Gastroesophageal sphincter (tissue), 4 donors: ENCODE data around the gene PHC2. TPM values are rescaled to one million over a fixed set of nuclear protein-coding genes. Genes with fewer than 3 reads are reported as not detected.

Experiments used
- ATAC-seq: fragments of 150-250 bp; one replicate; pipeline ENCODE4 v1.9.1; 2016; ENCODE audit warnings: mild to moderate bottlenecking, moderate library complexity
- H3K27ac ChIP-seq, 4 donors: fragments of 200-600 bp; sonication (generic) in 3 of 4; 1 replicate in 3 of 4; 2 replicates in 1 of 4; pipeline ENCODE4 v1.5.1; 2016 to 2019
- H3K27me3 ChIP-seq: fragments of 200-600 bp; sonication (generic); one replicate; pipeline ENCODE4 v1.5.1; 2019
- H3K36me3 ChIP-seq, 2 donors: fragments of 200-600 bp; sonication (generic); one replicate each; pipeline ENCODE4 v1.5.1; 2019; ENCODE audit warnings: control low read depth in 1 of 2
- H3K4me1 ChIP-seq, 3 donors: fragments of 200-600 bp; sonication (generic); 1 replicate in 2 of 3; 2 replicates in 1 of 3; pipeline ENCODE4 v1.5.1; 2016 to 2019; ENCODE audit warnings: control low read depth in 2 of 3
- H3K4me3 ChIP-seq, 2 donors: fragments of 200-600 bp; sonication (generic); one replicate each; pipeline ENCODE4 v1.5.1; 2019; ENCODE audit warnings: mild to moderate bottlenecking in 1 of 2, moderate library complexity in 1 of 2
- H3K9me3 ChIP-seq, 3 donors: fragments of 200-600 bp; sonication (generic); one replicate each; pipeline ENCODE4 v1.5.1; 2017 to 2019; ENCODE audit warnings: control low read depth in 2 of 3
- CTCF ChIP-seq, 4 experiments: fragments of 200-600 bp in 2 of 4; fragments of 450-650 bp in 2 of 4; sonication (generic) in 1 of 4; IDR thresholded peaks; one replicate each; pipeline ENCODE4 v1.5.1; 2017 to 2019; ENCODE audit warnings: antibody characterized with exemption in 4 of 4, mild to moderate bottlenecking in 2 of 4, moderate library complexity in 2 of 4
- EP300 ChIP-seq: sonication (generic); formaldehyde crosslinking; IDR thresholded peaks from one replicate; pipeline ENCODE4 v1.6.1; 2017; ENCODE audit warnings: antibody characterized with exemption, mild to moderate bottlenecking
- POLR2A ChIP-seq, 2 donors: fragments of 450-650 bp; IDR thresholded peaks; one replicate each; pipeline ENCODE4 v1.6.1; 2017; ENCODE audit warnings: antibody characterized with exemption in 2 of 2, mild to moderate bottlenecking in 2 of 2, moderate library complexity in 1 of 2
- POLR2AphosphoS5 ChIP-seq: sonication (generic); formaldehyde crosslinking; IDR thresholded peaks from one replicate; pipeline ENCODE4 v1.6.1; 2017; ENCODE audit warnings: antibody characterized with exemption
- WGBS, 2 donors: methylation state at CpG; one replicate each; pipeline ENCODE4 v1.1.5; 2018; ENCODE audit warnings: low coverage in 1 of 2; 5-methylcytosine and 5-hydroxymethylcytosine counted together
- total RNA-seq, 4 donors: library from RNA; depleted of rRNA; stranded (reverse); fragments of >200 nt; gene quantifications; one replicate each; pipeline ENCODE4 v1.1.0, GENCODE V29; 2016

PHC2 gene
- total RNA-seq, 4 donors from 2014 or later: 99.8 to 223 (median 181) TPM

GRCh38 chr1:33328817-33329216, 102.1 kb downstream of the PHC2 start:
- WGBS, 2 donors: 86% methylated on average over 1 of the region's 12 CpGs; no CpG with 5 or more reads in 1 of the 2 donors
- Histone ChIP-seq H3K9me3 (no peaks in the 10 kb centered on the region), H3K27me3 (no peaks in the 10 kb centered on the region), H3K27ac (peak overlapping the region in 1 of 4 donors; percentile 45), H3K4me1 (peaks cover 2 to 79% (median 31%) of the 10 kb centered on the region in 3 donors), H3K4me3 (no peak overlapping the region), H3K36me3 (peaks cover 13 to 100% of the 10 kb centered on the region in 2 donors)
- no peak for ATAC-seq
- no peak for TF ChIP-seq EP300
- no peak for TF ChIP-seq POLR2AphosphoS5
- TF ChIP-seq CTCF (IDR thresholded peaks at IDR 0.05): no peak
- TF ChIP-seq POLR2A (IDR thresholded peaks at IDR 0.05): no peak

GRCh38 chr1:33327587-33328325, 103.1 kb downstream of the PHC2 start:
- H3K27me3 ChIP-seq: no peaks in the 10 kb centered on the region
- H3K27ac ChIP-seq: peak overlapping the region in 3 of 4 donors; percentile 7 to 64 (median 45)
- WGBS, 2 donors: 28 to 34% methylated on average over 6 to 9 of the region's 9 CpGs
- peak; percentile 52 for ATAC-seq
- peaks cover 2 to 71% (median 21%) of the 10 kb centered on the region in 3 donors for H3K4me1 ChIP-seq
- TF ChIP-seq CTCF (IDR thresholded peaks at IDR 0.05) (no peak), POLR2AphosphoS5 (no peak), EP300 (no peak), POLR2A (IDR thresholded peaks at IDR 0.05) (no peak)
- peaks cover 13 to 100% of the 10 kb centered on the region in 2 donors for H3K36me3 ChIP-seq
- no peaks in the 10 kb centered on the region for H3K9me3 ChIP-seq
- no peak overlapping the region for H3K4me3 ChIP-seq

GRCh38 chr1:33326785-33327184, 104.1 kb downstream of the PHC2 start:
- peak overlapping the region in 2 of 4 donors; percentile 45 to 64 for H3K27ac ChIP-seq
- WGBS, 2 donors: 87 to 88% methylated on average over 6 to 9 of the region's 9 CpGs
- no peaks in the 10 kb centered on the region for H3K27me3 ChIP-seq
- TF ChIP-seq POLR2AphosphoS5: no peak
- no peak for TF ChIP-seq POLR2A (IDR thresholded peaks at IDR 0.05)
- no peak for TF ChIP-seq EP300
- no peak for TF ChIP-seq CTCF (IDR thresholded peaks at IDR 0.05)
- no peak overlapping the region for H3K4me3 ChIP-seq
- H3K36me3 ChIP-seq: peaks cover 13 to 100% of the 10 kb centered on the region in 2 donors
- peaks cover 2 to 61% (median 11%) of the 10 kb centered on the region in 3 donors for H3K4me1 ChIP-seq
- ATAC-seq: no peak
- H3K9me3 ChIP-seq: no peaks in the 10 kb centered on the region

- Histone ChIP-seq H3K27ac (peak overlapping the region in 3 of 4 donors; percentile 41 to 46 (median 45)), H3K36me3 (peaks cover 13 to 83% of the 10 kb centered on the region in 2 donors), H3K27me3 (no peaks in the 10 kb centered on the region), H3K9me3 (no peaks in the 10 kb centered on the region), H3K4me3 (no peak overlapping the region), H3K4me1 (peaks cover 2 to 52% (median 10%) of the 10 kb centered on the region in 3 donors)
- TF ChIP-seq CTCF (IDR thresholded peaks at IDR 0.05) (no peak), POLR2A (IDR thresholded peaks at IDR 0.05) (no peak), EP300 (no peak), POLR2AphosphoS5 (no peak)
- WGBS, 2 donors: 77 to 78% methylated on average over 3 to 6 of the region's 22 CpGs
- no peak for ATAC-seq
Measured at GRCh38 chr1:33324677-33325575, 106.0 kb downstream of the PHC2 start.
